Prostate gland (tissue), 2 donors: ENCODE data around the gene PLPPR1.

Experiments
- CTCF ChIP-seq, 4 experiments: fragments of 200-600 bp in 2 of 4; fragments of 450-650 bp in 2 of 4; sonication (generic) in 2 of 4; IDR thresholded peaks; 1 replicate in 3 of 4; 2 replicates in 1 of 4; pipeline ENCODE4 v1.5.1; 2016 to 2019; ENCODE audit warnings: antibody characterized with exemption in 4 of 4, mild to moderate bottlenecking in 2 of 4, moderate library complexity in 2 of 4
- POLR2A ChIP-seq: fragments of 450-650 bp; IDR thresholded peaks from one replicate; pipeline ENCODE4 v1.6.1; 2016; ENCODE audit warnings: antibody characterized with exemption, mild to moderate bottlenecking
- POLR2AphosphoS5 ChIP-seq: sonication (generic); formaldehyde crosslinking; IDR thresholded peaks from one replicate; pipeline ENCODE4 v1.6.1; 2017; ENCODE audit warnings: antibody characterized with exemption

GRCh38 chr9:101315112-101315450, 286.6 kb downstream of the PLPPR1 start:
- TF ChIP-seq POLR2AphosphoS5 (no peak), CTCF (IDR thresholded peaks at IDR 0.05) (no peak), POLR2A (no peak)
